Adipose tissue (tissue), 3 donors: Measurements from ENCODE around the gene UBR2. TPM values are rescaled to one million over a fixed set of nuclear protein-coding genes. Genes with fewer than 3 reads are reported as not detected.
"Not testable (repeated sequence)": the region's sequence is repeated elsewhere in the genome, so short reads cannot be mapped to it uniquely, and the experiment has no call there.

Experiments
- H3K27ac ChIP-seq: one replicate; pipeline ENCODE4 v1.5.1; 2013; ENCODE audit warnings: low read depth, low read length
- WGBS, 3 donors: extraction: QIAGEN DNeasy Blood & Tissue Kit; methylation state at CpG; one replicate each; pipeline ENCODE4 v1.1.7; 2013; 5-methylcytosine and 5-hydroxymethylcytosine counted together
- polyA plus RNA-seq, 3 donors: library from polyadenylated mRNA; stranded (reverse); fragments of 200-250 nt; gene quantifications; one replicate each; pipeline ENCODE4 v1.2.3, GENCODE V29; 2013
- donor health status: healthy with polysubstance abuse.
- donor health status: Bipolar disorder and iron deficiency.
- donor health status: healthy.

The UBR2 gene
- polyA plus RNA-seq, 3 donors: 6.6 to 9.2 (median 7.6) TPM

DNA sequence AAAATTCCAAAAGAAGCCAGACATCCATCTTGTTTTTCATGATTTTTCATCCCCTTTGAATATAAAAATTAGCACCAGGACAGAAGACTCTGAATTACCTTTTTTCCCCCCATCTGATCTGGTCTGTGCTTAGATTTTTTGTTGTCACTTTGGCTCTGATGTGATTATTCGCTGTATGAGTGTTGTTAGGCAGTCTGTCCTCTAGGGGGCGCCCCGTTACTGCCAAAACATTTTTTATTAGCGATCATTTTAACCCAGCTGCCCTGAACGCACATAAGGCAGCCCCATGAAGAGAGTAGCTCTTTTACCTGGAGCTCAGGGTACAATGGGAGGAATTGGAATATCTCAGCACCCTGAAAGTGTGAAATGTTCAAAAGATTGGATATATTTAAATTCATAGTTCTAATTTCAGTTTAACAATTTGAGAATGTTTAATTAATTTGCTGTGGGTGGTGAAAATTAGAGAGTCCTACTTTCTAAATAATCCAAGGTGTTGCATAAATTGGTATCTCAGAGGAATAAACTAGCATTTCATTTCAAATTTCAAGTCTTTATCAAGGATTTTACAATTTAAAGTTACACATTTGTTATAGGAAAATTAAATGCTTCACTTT, 97.8 kb downstream of the UBR2 start:
- 0 to 2% (median 1%) methylated on average over 5 of the region's 5 CpGs for WGBS, 3 donors
- H3K27ac ChIP-seq: no peak overlapping the region

DNA sequence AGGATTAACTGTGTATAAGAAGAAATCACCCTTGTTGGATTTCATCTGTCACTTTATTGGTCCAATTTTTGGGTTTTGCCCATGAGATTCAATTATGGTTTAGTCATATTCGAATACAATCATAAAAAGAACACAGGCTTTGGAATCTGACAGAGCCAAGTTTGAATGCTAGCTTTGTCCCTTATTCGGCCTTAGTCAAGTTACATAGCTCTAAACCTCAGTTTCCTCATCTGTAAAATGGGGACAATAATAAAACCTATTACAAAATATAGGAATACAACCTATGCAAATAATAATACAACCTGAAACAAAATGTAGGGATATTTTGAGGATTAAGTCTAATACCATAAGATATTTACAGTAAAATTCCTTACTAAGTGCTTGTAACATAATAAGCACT, 100.9 kb downstream of the UBR2 start:
- H3K27ac ChIP-seq: no peak overlapping the region
- WGBS, 3 donors: 91 to 96% (median 94%) methylated on average over 2 of the region's 2 CpGs

DNA sequence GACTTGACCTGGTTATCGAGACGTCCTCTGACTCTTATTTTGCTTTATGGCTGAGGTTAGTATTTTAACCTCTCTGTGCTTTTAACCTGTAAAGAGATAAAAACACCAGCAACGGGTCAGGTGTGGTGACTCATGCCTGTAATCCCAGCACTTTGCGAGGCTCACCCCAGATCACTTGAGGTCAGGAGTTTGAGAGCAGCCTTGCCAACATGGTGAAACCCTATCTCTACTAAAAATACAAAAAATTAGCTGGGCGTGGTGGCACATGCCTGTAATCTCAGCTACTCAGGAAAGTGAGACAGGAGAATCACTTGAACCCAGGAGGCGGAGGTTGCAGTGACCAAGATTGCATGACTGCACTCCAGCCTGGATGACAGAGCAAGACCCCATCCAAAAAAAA, 110.5 kb downstream of the UBR2 start:
- 84 to 86% (median 84%) methylated on average over 6 of the region's 6 CpGs for WGBS, 3 donors
- H3K27ac ChIP-seq: not testable (repeated sequence)

DNA sequence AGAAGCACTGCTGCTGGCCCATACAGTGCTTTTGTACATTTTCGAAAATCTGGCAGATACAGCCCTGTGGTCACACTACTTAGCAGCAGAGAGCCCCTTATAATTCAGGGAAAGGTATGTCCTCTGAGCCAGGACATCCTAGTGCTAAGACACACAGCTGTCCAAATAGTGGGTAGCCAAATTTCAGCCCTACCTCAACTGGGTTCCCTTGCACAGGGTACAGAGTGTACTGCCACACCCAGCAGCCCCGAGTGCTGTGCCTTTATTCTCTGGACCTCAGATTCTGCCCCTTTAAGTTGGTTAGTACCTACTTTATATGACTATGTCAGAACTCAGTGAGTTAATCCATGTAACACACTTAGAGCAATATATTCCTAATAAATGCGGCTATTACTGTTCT, 111.0 kb downstream of the UBR2 start:
- 82 to 93% (median 88%) methylated on average over 3 of the region's 3 CpGs for WGBS, 3 donors
- H3K27ac ChIP-seq: no peak overlapping the region

DNA sequence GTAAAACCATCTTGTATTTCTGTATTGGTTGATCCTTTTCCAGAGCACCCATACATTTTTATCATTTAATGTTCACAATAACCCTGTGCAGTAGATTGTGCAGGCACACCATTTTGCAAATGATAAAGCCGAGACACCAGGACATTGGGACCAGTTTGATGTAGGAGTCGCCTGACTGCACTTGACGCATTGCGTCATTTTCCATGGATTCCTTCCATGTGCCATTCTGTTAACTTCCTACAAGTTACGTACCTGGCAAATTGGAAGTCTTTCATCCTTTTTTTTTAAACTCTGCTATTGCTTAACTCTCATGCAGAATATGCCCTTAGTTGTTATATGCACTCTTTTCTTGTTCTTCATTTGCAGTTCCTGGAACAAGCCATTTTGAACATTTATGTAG, 115.5 kb downstream of the UBR2 start:
- H3K27ac ChIP-seq: no peak overlapping the region
- WGBS, 3 donors: 85 to 96% (median 91%) methylated on average over 5 of the region's 5 CpGs

DNA sequence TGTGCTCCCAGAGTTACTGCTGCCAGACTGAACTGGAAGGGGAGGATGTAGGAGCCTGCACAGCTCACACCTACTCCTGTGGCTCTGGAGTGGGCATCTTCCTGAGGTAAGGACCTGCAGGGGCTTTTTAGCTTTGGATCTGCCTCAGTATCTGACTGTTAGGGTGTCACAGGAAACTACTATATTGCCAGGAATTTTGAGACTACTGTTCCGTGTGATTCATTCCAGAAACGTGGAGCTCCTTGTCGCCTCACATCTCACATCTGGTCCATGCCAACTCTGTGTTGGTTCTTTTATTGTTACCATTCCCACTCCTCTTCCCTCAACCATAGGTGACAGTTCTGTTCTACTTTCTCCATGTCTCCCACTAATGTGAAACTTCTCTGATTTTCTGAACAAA, 124.5 kb downstream of the UBR2 start:
- WGBS, 3 donors: 74 to 78% (median 76%) methylated on average over 3 of the region's 3 CpGs
- H3K27ac ChIP-seq: no peak overlapping the region

DNA sequence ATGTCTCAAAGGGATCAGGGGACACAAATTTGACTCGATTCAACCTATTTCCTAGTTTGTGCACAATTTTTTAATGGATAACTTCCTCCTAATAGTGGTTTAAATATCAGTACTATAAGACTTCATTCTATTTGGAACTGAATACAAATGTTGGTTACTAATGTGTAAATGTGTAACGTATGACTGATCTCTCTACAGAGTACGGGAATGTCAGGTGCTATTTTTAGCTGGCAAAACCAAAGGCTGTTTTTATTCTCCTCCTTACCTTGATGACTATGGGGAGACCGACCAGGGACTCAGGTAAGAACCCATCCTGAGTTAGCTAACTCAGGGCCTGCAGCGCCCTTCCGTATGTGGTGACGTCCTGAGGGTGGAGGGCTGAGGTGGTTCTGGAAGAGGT, 125.5 kb downstream of the UBR2 start:
- WGBS, 3 donors: 79 to 94% (median 91%) methylated on average over 7 of the region's 7 CpGs
- no peak overlapping the region for H3K27ac ChIP-seq

DNA sequence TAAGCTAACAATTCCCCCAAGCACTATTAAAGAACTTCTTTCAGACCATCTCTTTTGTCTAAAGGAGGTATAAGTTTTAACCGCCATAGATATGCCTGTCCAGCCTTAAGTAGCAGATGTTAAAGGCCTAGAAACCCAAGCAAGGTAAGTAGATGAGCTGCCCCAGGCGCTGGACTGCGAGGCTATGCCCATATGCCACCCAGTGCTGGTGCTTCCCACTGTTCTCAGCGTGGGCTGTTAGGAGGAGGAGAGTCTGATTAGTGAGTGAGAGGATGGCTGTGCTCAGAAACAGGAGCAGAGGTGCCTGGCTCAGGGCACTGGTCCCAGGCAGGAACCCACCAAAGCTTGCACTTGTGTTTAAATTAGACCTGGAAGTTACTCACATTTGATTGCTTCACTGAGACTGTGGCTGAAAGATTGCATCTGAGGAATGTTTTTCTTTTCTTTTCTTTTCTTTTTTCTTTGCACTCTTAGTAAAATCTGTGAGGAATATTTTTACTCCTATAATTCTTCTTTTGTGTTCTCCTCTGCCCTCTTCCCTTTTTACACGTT, 126.4 kb downstream of the UBR2 start:
- no peak overlapping the region for H3K27ac ChIP-seq
- 87 to 90% (median 88%) methylated on average over 5 of the region's 5 CpGs for WGBS, 3 donors

DNA sequence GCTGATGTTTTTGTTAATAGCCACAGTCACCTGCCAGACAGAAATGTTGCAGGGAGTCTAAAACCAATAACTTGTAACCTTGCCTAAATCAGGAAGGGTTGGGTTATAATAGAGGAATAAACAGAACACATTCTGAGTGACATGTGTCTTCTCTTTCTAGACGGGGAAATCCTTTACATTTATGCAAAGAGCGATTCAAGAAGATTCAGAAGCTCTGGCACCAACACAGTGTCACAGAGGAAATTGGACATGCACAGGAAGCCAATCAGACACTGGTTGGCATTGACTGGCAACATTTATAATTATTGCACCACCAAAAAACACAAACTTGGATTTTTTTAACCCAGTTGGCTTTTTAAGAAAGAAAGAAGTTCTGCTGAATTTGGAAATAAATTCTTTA, 127.0 kb downstream of the UBR2 start:
- 42 to 58% (median 54%) methylated on average over 2 of the region's 2 CpGs for WGBS, 3 donors

DNA sequence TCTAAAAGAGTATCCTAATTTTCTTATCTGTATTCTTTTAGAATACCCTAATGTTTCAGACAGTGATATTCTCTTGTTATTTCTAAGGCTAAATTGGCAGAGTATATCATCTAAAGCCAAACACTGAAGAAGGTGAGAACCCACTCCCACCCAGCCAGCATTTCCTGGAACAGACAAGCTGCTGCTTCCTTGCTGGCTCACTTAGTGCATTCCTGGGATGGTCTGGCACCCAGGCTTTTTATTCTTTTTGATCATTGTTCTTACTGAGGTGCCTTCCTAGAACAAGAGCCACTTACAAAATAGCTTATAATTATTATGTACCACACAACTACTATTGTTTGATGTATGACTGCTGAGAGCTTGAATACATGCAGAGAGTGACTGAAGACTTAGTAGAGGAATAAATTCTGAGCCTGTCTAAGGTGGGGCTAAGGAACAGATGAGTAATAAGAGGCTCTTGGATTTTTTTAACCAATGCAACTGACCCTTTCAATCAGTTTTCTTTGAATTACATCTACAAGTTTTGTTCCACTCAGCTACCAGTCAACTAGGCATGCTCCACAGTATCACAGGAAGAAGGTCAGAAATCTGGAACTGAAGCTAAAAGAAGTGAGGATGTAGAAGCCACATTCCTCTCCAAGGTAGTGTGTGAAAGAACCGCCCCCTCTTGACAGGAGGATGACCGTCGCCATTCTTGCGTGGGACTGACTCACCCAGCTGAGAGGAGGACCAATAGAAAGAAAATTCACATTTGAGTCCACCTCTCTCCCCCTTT, 128.5 kb downstream of the UBR2 start:
- WGBS, 3 donors: 78 to 89% (median 78%) methylated on average over 4 of the region's 4 CpGs
- H3K27ac ChIP-seq: no peak overlapping the region

More for the DNA sequence above, 127.0 kb downstream of the UBR2 start:
- no peak overlapping the region for H3K27ac ChIP-seq

DNA sequence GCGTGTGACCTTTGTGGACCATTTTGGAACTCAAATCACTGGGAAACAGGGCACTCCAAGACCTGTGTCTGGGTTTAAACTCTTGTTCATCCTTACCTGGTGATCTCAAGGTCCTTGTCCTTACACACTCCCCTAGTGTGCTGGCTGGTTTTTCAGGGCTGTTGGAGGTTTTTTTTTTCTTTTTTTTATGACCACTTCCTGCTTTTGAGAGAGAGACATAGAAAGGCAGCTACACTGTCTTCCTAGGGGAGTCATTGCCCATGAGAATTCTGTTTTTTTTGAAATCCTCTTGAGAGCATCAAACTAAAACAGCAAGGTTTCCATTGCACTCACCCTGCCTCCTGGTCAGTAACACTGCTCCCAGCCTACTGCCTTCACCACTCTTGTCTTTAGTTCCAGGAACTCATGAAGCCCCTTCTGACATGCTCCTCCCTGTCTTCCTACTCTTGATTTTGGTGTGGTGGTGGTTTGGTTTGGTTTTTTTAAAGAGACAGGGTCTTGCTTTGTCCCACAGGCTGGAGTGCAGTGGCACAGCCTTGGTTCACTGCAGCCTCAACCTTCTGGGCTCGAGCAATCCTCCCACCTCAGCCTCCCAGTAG, 130.0 kb downstream of the UBR2 start:
- no peak overlapping the region for H3K27ac ChIP-seq
- 95 to 97% (median 96%) methylated on average over 2 of the region's 2 CpGs for WGBS, 3 donors

DNA sequence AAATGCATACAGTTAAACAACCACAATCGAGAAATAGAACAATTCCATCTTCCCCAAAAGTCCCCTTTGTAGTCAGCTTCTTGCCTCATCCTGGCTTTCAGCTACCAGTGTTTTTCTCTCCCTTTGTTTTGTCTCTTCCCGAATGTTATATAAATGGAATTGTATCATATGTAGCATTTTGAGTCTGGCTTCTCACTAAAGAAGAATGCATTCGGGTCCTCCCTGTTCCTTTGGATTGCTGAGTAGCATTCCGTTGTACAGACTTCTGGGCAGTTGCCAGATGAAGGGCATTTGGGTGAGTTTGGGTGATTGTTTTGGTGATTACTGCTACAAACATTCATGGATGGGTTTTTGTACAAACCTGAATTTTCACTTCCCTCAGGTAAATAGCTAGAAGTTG, 130.8 kb downstream of the UBR2 start:
- H3K27ac ChIP-seq: no peak overlapping the region
- WGBS, 3 donors: 68 to 82% (median 69%) methylated on average over 4 of the region's 4 CpGs

DNA sequence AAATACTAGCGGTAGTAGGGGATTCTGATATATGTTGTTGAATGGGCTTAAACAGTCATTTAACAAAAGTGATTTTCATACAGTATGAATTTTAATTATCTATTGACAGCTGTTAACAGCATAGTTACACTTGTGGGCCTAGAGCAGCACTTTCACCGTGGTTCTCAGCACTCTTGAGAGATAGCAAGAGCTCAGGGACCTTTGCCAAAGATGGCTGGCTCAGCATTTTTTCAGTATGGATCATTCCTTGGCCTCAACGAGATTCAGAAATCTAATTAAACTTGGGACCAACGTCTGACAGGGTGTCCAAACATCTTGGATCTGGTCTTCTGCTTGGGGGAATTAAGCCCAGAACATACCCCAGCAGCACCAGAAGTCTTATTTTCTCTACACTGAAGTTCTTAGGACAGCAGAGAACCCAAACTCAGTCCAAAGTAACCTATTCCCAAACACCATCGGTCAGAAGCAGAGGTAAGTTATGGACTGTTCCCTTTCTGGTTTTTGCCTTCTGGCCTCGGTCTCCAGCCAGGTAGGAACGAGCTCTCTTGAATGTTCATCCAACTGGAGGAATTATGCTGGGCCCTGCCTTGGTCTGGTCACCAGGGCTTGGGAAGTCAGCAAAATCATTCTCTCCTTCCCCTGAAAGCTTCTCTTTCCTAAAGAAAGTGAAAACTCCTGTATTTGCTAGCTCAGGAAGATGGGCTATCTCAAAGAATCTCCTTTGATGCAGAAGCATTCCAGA, 132.9 kb downstream of the UBR2 start:
- 70 to 75% (median 71%) methylated on average over 7 of the region's 7 CpGs for WGBS, 3 donors
- H3K27ac ChIP-seq: no peak overlapping the region

DNA sequence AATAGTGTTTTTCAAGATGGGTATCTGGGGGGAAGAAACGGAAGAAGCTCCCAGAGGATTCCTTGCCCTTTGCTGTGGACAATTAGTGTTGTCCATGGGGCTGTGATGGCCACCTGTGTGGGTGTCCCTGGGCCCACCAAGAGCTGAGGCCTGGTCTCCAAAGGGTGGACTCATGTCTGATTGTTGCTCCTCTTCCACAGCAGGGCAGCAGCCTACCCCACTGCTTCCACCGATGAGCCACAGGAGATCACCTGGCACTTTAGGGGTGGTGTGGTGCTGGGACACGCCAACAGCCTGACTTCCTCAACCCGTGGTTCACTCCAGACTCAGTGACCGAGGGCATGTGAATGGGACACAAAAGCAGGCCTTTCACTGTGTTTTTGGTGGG, 133.4 kb downstream of the UBR2 start:
- no peak overlapping the region for H3K27ac ChIP-seq

DNA sequence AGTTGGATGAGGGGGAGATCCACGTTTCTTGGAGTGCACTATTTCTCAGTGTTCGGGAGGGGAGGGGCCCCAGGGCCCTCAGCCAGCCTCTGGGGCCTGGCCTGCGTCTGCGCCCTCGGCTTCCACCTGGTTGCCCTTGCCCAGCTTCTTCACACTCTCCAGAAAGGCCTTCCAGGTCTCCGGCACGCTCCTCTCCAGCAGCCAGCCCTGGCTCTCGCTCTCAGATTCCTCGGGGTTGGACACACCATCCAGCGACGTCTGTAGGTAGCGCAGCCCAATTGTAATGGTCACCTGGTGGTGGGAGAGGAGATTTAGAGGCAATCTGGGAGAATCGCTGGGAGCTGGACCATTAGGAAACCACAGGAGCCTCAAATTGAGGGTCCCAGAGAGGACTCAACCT, 134.4 kb downstream of the UBR2 start:
- H3K27ac ChIP-seq: no peak overlapping the region
- 82 to 91% (median 86%) methylated on average over 13 of the region's 13 CpGs for WGBS, 3 donors

More for the DNA sequence above, 133.4 kb downstream of the UBR2 start:
- 87 to 96% (median 87%) methylated on average over 5 of the region's 5 CpGs for WGBS, 3 donors

DNA sequence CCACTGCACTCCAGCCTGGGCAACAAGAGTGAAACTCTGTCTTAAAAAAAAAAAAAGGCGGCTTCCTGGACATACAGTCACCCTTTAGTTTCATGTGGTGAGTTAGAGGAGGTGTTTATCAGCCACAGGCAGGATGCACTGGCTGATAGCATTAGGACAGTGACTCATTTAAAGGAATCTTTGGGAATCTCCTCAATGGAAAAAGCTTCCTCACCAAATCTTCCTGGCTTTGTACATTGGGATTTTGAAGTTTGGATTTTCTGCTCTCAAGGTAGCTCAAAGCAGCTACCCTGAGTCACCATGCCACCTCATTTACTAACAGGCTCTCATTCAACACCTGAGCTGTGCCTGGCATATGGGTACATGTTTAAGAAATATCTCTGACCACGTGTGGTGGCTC, 138.4 kb downstream of the UBR2 start:
- WGBS, 3 donors: 47 to 94% (median 87%) methylated on average over 2 of the region's 2 CpGs
- H3K27ac ChIP-seq: no peak overlapping the region

DNA sequence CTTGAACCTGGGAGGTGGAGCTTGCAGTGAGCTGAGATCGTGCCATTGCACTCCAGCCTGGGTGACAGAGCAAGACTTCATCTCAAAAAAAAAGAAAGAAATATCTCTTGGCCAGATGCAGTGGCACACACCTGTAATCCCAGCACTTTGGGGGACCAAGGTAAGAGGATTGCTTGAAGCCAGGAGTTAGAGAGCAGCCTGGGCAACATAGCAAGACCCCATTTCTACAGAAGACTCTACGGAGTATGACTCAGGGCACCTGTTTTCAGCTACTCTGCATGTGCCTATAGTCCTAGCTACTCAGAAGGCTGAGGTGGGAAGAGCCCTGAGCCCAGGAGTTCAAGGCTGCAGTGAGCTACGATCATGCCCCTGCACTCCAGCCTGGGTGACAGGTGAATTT, 139.0 kb downstream of the UBR2 start:
- not testable (repeated sequence) for H3K27ac ChIP-seq
- WGBS, 3 donors: 95 to 96% (median 95%) methylated on average over 3 of the region's 3 CpGs

DNA sequence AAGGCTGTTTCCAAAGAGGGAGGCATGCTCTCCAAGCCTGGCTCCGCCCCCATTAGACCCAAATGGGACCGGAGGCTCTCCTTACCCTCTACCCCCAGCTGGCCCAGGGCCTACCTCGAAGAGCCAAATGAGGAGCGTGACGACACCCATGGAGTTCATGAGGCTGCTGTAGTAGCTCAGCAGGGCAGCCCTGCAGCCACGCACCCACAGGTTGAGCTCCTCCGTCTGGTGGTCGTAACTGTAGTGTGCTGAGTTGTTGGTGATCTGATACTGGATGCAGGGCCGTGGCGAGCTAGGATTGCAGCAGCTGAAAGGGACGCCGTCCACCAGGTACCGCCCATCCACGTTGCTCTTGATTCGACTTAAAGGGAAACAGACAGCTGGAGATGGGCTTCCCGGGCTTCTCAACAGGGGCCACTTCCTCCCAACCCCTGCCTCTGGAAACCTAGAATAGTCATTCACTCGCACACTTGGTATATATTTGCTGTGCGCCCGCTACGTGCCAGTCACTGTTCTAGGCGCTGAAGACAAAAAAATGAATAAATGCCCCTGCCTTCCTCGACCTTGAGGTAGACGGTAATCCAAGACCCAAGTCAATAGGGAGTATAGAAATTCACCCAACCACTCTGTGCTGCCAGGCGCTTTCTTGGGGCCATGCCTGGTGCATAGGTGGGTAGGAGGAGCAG, 140.6 kb downstream of the UBR2 start:
- no peak overlapping the region for H3K27ac ChIP-seq
- 31 to 69% (median 67%) methylated on average over 24 of the region's 24 CpGs for WGBS, 3 donors
